HCT116 (cell line): ENCODE results near the gene CASTOR1. TPM values are rescaled to one million over a fixed set of nuclear protein-coding genes. Genes with fewer than 3 reads are reported as not detected.

Source experiments
- ATAC-seq: fragments of 200-7000 bp; cut with Tn5 transposase; 2 replicates; pipeline ENCODE4 v1.9.1; 2020; ENCODE audit warnings: mild to moderate bottlenecking, moderate library complexity
- BruUV-seq: library from RNA; stranded (reverse); fragments of 400-500 nt; replicated peaks from 2 replicates; lab custom pipeline; 2021; lab: Mats Ljungman, UMichigan
- CTCF ChIA-PET: fragments of 300-600 bp; sonication (Branson Sonifier 250); formaldehyde crosslinking; loops from one replicate; lab custom pipeline; 2021; ENCODE audit warnings: antibody characterized with exemption; lab: Charles Lee
- POLR2A ChIA-PET: fragments of 300-600, 350-600 bp; sonication (Branson Sonifier 250); formaldehyde crosslinking; loops from one replicate; lab custom pipeline; 2021; ENCODE audit warnings: antibody characterized with exemption; lab: Charles Lee
- RAD21 ChIA-PET, 2 experiments: fragments of 300-600 bp; sonication (Branson Sonifier 250); formaldehyde crosslinking; loops; one replicate each; lab custom pipeline; 2023; ENCODE audit warnings: low total read pairs in 2 of 2; ENCODE audit not compliant: uncharacterized antibody in 2 of 2, unreplicated experiment in 2 of 2, low non-redundant PET in 1 of 2; lab: Charles Lee
- DNase-seq: peaks from one replicate; pipeline ENCODE4 v3.0.0-alpha.2; 2010; ENCODE audit warnings: low read depth, low spot score
- H2AFZ ChIP-seq: fragments of 200-600 bp; shearing (Covaris generic), sonication (generic); 2 replicates; pipeline ENCODE4 v1.6.1; 2017; ENCODE audit warnings: low read depth, mixed run types, mixed read lengths, antibody characterized with exemption, low read length; ENCODE audit not compliant: poor library complexity, severe bottlenecking
- H3K27ac ChIP-seq: 2 replicates; pipeline ENCODE4 v1.5.1; 2012; ENCODE audit warnings: low read depth, low read length
- H3K27me3 ChIP-seq: fragments of 200-600 bp; sonication (generic); 2 replicates; pipeline ENCODE4 v1.6.1; 2016; ENCODE audit warnings: mixed run types, low read length, mixed read lengths; ENCODE audit not compliant: insufficient read depth
- H3K36me3 ChIP-seq, 2 experiments: fragments of 200-500 bp in 1 of 2; fragments of 200-600 bp in 1 of 2; sonication (Bioruptor generic) in 1 of 2; sonication (generic) in 1 of 2; 2 replicates each; pipeline versions ENCODE4 v1.5.1 to v1.6.1; 2014 to 2016; ENCODE audit warnings: low read length in 2 of 2, inconsistent platforms in 1 of 2, mixed read lengths in 1 of 2, mixed run types in 1 of 2; ENCODE audit not compliant: insufficient read depth in 2 of 2, control insufficient read depth in 1 of 2
- H3K4me1 ChIP-seq, 2 experiments: fragments of 200-600 bp in 1 of 2; sonication (generic) in 1 of 2; 2 replicates each; pipeline versions ENCODE4 v1.5.1 to v1.6.1; 2012 to 2017; ENCODE audit warnings: low read length in 2 of 2, inconsistent platforms in 1 of 2, mild to moderate bottlenecking in 1 of 2, mixed read lengths in 1 of 2, mixed run types in 1 of 2, moderate library complexity in 1 of 2; ENCODE audit not compliant: insufficient read depth in 2 of 2, control insufficient read depth in 1 of 2
- H3K4me2 ChIP-seq: fragments of 200-600 bp; sonication (generic); 2 replicates; pipeline ENCODE4 v1.6.1; 2017; ENCODE audit warnings: mixed run types, low read length, mixed read lengths
- H3K4me3 ChIP-seq, 2 experiments: fragments of 200-600 bp in 1 of 2; sonication (generic) in 1 of 2; replicated peaks in 1 of 2; 2 replicates each; pipeline ENCODE4 v1.5.1; 2011 to 2016; ENCODE audit warnings: low read length in 2 of 2, control low read depth in 1 of 2, low read depth in 1 of 2, mild to moderate bottlenecking in 1 of 2, mixed read lengths in 1 of 2, mixed run types in 1 of 2
- H3K79me2 ChIP-seq: fragments of 200-600 bp; sonication (generic); 2 replicates; pipeline ENCODE4 v1.6.1; 2017; ENCODE audit warnings: mild to moderate bottlenecking, mixed run types, low read length, moderate library complexity, mixed read lengths; ENCODE audit not compliant: insufficient read depth
- H3K9ac ChIP-seq: fragments of 200-600 bp; sonication (generic); 2 replicates; pipeline ENCODE4 v1.6.1; 2016; ENCODE audit warnings: low read length, mixed read lengths
- H3K9me2 ChIP-seq: fragments of 200-600 bp; sonication (generic), shearing (Covaris generic); 2 replicates; pipeline ENCODE4 v1.6.1; 2017; ENCODE audit warnings: mixed run types, mild to moderate bottlenecking, moderate library complexity; ENCODE audit not compliant: insufficient read depth
- H3K9me3 ChIP-seq, 2 experiments: fragments of 200-500 bp in 1 of 2; fragments of 200-600 bp in 1 of 2; sonication (Bioruptor generic) in 1 of 2; sonication (generic) in 1 of 2; 2 replicates each; pipeline ENCODE4 v1.6.1; 2014 to 2017; ENCODE audit warnings: low read length in 2 of 2, mixed read lengths in 2 of 2, inconsistent platforms in 1 of 2, low read depth in 1 of 2, mild to moderate bottlenecking in 1 of 2, mixed run types in 1 of 2, moderate library complexity in 1 of 2; ENCODE audit not compliant: control insufficient read depth in 1 of 2, insufficient read depth in 1 of 2
- H4K20me1 ChIP-seq: fragments of 200-600 bp; sonication (generic), shearing (Covaris generic); 2 replicates; pipeline ENCODE4 v1.6.1; 2017; ENCODE audit warnings: mixed run types, mild to moderate bottlenecking, moderate library complexity; ENCODE audit not compliant: insufficient read depth
- CBX3 ChIP-seq: IDR thresholded peaks from 2 replicates; pipeline ENCODE4 v1.6.1; 2012; ENCODE audit warnings: low read depth
- EGR1 ChIP-seq: IDR thresholded peaks from 2 replicates; pipeline ENCODE4 v1.6.1; 2012; ENCODE audit warnings: low read depth
- EZH2 ChIP-seq: fragments of 200-600 bp; sonication (generic); IDR thresholded peaks from 2 replicates; pipeline ENCODE4 v1.6.1; 2017; ENCODE audit warnings: antibody characterized with exemption, mixed run types
- FOSL1 ChIP-seq: IDR thresholded peaks from 2 replicates; pipeline ENCODE4 v1.6.1; 2012; ENCODE audit warnings: low read depth
- JUND ChIP-seq: IDR thresholded peaks from 2 replicates; pipeline ENCODE4 v1.6.1; 2012
- POLR2A ChIP-seq: IDR thresholded peaks from 2 replicates; pipeline ENCODE4 v1.7.0; 2011; ENCODE audit warnings: borderline replicate concordance; ENCODE audit not compliant: insufficient read depth, insufficient read length; ENCODE audit errors: extremely low read depth
- RAD21 ChIP-seq: IDR thresholded peaks from 2 replicates; pipeline ENCODE4 v1.6.1; 2012; ENCODE audit warnings: low read depth, mild to moderate bottlenecking
- YY1 ChIP-seq: IDR thresholded peaks from 2 replicates; pipeline ENCODE4 v1.6.1; 2011; ENCODE audit warnings: low read length, low read depth, moderate library complexity, mild to moderate bottlenecking; ENCODE audit not compliant: insufficient replicate concordance; ENCODE audit errors: extremely low read depth
- ZFX ChIP-seq: fragments of 450-650 bp; IDR thresholded peaks from 2 replicates; pipeline ENCODE4 v1.6.1; 2017
- ZNF274 ChIP-seq: fragments of 200-500 bp; sonication (Bioruptor generic); IDR thresholded peaks from 2 replicates; pipeline ENCODE4 v1.6.1; 2014; ENCODE audit warnings: mild to moderate bottlenecking, low read depth, low read length, inconsistent platforms
- intact Hi-C: fragments of 100-400 bp; cut with micrococcal nuclease; formaldehyde crosslinking; loops from 2 replicates; pipeline ENCODE4 v1.10.0; 2022
- total RNA-seq: library from RNA; stranded (reverse); gene quantifications from one replicate; pipeline ENCODE4 v1.2.1, GENCODE V29; 2021; ENCODE audit not compliant: unreplicated experiment
- TF ChIP-seq, protein P1 (sequence below): IDR thresholded peaks from 2 replicates; pipeline ENCODE4 v1.6.1; 2012
- TF ChIP-seq, protein P2 (sequence below): IDR thresholded peaks from 2 replicates; pipeline ENCODE4 v1.6.1; 2012

CASTOR1 gene
- total RNA-seq, 1 experiment from 2014 or later, result 6.5 TPM

DNA sequence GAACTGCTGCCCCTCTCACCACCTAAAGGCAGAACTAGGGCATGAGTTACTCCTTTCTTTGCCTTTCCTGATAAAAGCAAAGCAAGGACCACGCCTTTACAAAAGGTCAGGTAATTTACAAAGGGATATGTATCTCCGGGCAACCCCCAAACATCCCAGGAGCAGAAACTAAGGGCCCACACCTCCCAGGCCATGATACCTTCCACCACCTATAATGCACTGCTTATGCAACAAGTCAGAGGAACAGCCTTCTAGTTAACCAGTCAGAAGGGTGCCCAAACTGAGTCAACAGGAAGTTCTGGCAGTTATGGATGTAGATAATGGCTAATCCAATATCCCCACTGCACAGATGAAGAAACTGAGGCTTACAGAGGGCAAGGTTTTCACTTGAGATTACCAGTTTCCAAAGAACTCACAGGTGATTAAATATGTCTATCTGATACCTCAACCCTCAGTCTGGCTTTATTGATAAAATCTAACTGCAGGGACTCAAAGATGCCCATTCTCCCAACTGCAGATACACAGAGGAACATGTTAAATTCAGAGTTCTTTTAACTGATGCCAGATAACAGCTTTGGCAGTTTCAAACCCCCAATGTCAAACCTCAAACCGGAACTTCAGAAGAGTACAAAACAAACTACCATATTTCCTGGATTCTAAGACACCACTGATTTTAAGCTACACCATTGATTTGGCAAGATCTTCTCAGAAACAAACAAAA is 16.8 kb upstream of the CASTOR1 start:
- 0 out of 2 replicates have a peak overlapping the region, but pooled peaks have one; percentile 2 for H3K9ac ChIP-seq

DNA sequence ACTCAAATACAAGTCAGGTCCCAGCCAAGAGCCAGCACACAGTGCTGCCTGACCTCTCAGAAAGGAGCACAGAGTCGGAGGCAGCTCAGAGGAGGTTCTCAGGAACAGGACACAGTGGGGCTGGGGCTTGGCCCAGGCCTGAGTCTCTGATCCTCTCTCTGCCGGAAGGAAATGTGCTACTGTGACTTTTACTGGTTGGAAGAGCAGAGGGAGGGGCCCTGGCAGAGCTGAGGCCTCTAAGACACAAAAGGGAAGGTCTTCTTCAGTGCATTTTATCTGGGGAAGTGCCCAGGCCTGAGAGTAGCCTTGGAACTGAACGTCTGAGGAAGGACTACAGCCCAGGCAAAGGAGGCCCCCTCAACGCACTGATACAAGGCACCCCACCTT is 16.2 kb upstream of the CASTOR1 start:
- peak overlapping the region in 1 of 2 experiments; percentile 5; a peak in 1 of 4 replicates for H3K4me3 ChIP-seq
- H3K79me2 ChIP-seq, result no peaks in the 10 kb centered on the region
- H3K4me1 ChIP-seq, result peaks cover 66 to 92% of the 10 kb centered on the region in 2 experiments
- BruUV-seq, result no TSS peak
- intact Hi-C loops, result no loop called here
- POLR2A ChIA-PET, result interaction anchor here (2.3 kb wide), 1 partner anchor 22 kb away, joined by 7 read pairs; the partner anchor contains the start of gene TBC1D10A
- RAD21 ChIA-PET, result no interaction called here
- H3K27me3 ChIP-seq, result no peaks in the 10 kb centered on the region
- peak overlapping the region; percentile 86 for H3K27ac ChIP-seq
- H3K9ac ChIP-seq, result peak overlapping the region; percentile 2; the same call in 1 of the 2 replicates
- no peaks in the 10 kb centered on the region for H3K9me2 ChIP-seq
- peak overlapping the region; percentile 52 for H3K4me2 ChIP-seq
- H3K9me3 ChIP-seq, result no peaks in the 10 kb centered on the region
- ATAC-seq (peak; percentile 44), DNase-seq (no peak)
- H2AFZ ChIP-seq, result no peak overlapping the region
- CTCF ChIA-PET, result no interaction called here
- no peaks in the 10 kb centered on the region; a peak in 1 of 4 replicates for H3K36me3 ChIP-seq
- TF ChIP-seq EZH2 (no peak), EGR1 (no peak), CBX3 (no peak), POLR2A (no peak), RAD21 (no peak), YY1 (no peak)
- TF ChIP-seq, protein P1, sequence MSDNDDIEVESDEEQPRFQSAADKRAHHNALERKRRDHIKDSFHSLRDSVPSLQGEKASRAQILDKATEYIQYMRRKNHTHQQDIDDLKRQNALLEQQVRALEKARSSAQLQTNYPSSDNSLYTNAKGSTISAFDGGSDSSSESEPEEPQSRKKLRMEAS, result no peak
- H4K20me1 ChIP-seq, result no peaks in the 10 kb centered on the region

More for the DNA sequence above, 16.8 kb upstream of the CASTOR1 start:
- Histone ChIP-seq H2AFZ (no peak overlapping the region), H3K27me3 (no peaks in the 10 kb centered on the region), H3K4me2 (peak overlapping the region; percentile 52), H3K9me2 (no peaks in the 10 kb centered on the region), H3K4me3 (0 out of 4 replicates have a peak overlapping the region, but pooled peaks of 1 of the 2 experiments have one; percentile 5), H3K9me3 (no peaks in the 10 kb centered on the region), H3K4me1 (peaks cover 67 to 96% of the 10 kb centered on the region in 2 experiments), H3K27ac (peak overlapping the region; percentile 86), H3K79me2 (no peaks in the 10 kb centered on the region), H3K36me3 (no peaks in the 10 kb centered on the region), H4K20me1 (no peaks in the 10 kb centered on the region)
- RAD21 ChIA-PET, result no interaction called here
- CTCF ChIA-PET, result no interaction called here
- POLR2A ChIA-PET, result interaction anchor here (2.3 kb wide), 1 partner anchor 21 kb away, joined by 7 read pairs; the partner anchor contains the start of gene TBC1D10A
- intact Hi-C loops, result no loop called here
- DNase-seq, result no peak
- ATAC-seq, result no peak
- no peak for TF ChIP-seq POLR2A
- no peak for TF ChIP-seq ZNF274
- no peak for TF ChIP-seq JUND
- TF ChIP-seq, protein P2, sequence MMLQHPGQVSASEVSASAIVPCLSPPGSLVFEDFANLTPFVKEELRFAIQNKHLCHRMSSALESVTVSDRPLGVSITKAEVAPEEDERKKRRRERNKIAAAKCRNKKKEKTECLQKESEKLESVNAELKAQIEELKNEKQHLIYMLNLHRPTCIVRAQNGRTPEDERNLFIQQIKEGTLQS, result no peak
- no peak for TF ChIP-seq CBX3
- TF ChIP-seq FOSL1, result no peak
- no peak for TF ChIP-seq ZFX
- no TSS peak for BruUV-seq
